Breast epithelium (tissue), 3 donors: ENCODE data around the gene IL17C.

Experiments
- POLR2A ChIP-seq: fragments of 450-650 bp; IDR thresholded peaks from one replicate; pipeline ENCODE4 v1.6.1; 2016; ENCODE audit warnings: antibody characterized with exemption, mild to moderate bottlenecking, moderate library complexity
- POLR2AphosphoS5 ChIP-seq, 3 donors: sonication (generic); formaldehyde crosslinking; IDR thresholded peaks; one replicate each; pipeline ENCODE4 v1.6.1; 2017; ENCODE audit warnings: antibody characterized with exemption in 3 of 3

GRCh38 chr16:88646345-88647034 is 8.1 kb downstream of the IL17C start:
- no peak for TF ChIP-seq POLR2AphosphoS5 (IDR thresholded peaks at IDR 0.05)
- no peak for TF ChIP-seq POLR2A
